Posterior cingulate gyrus (tissue), 11 donors: ENCODE data around the gene ADI1.
A peak's percentile ranks its signal among the peaks of the same experiment; 100 is the strongest.
"Not testable (repeated sequence)": the region's sequence is repeated elsewhere in the genome, so short reads cannot be mapped to it uniquely, and the experiment has no call there.

ENCODE experiments used
- DNase-seq, 10 donors: peaks; one replicate each; pipeline versions ENCODE4 v3.0.0 to v3.0.0-alpha.2; 2020 to 2021; ENCODE audit warnings: mixed read lengths in 3 of 10
- intact Hi-C: fragments of 100-400 bp; cut with DNase I; formaldehyde crosslinking; loops from one replicate; pipeline ENCODE4 v1.15.1; 2023

Gene ADI1

GRCh38 chr2:3498783-3499394 lies 20.4 kb downstream of the ADI1 start:
- no peak for DNase-seq
- intact Hi-C loops, result no loop called here

- DNase-seq, result peak in 1 of 10 donors; percentile 64
- intact Hi-C loops, result not testable (repeated sequence)
These were observed 22.6 kb downstream of the ADI1 start for GRCh38 chr2:3496708-3497080.

- peak in 1 of 10 donors; percentile 41 for DNase-seq
- intact Hi-C loops, result no loop called here
These were observed 24.2 kb downstream of the ADI1 start for GRCh38 chr2:3494984-3495666.

GRCh38 chr2:3493615-3494007 lies 25.7 kb downstream of the ADI1 start:
- intact Hi-C loops, result no loop called here
- DNase-seq, result peak in 3 of 10 donors; percentile 42 to 93 (median 83)

- intact Hi-C loops, result no loop called here
- peak in 1 of 10 donors; percentile 74 for DNase-seq
These were observed 26.2 kb downstream of the ADI1 start for GRCh38 chr2:3492951-3493614.

- intact Hi-C loops, result not testable (repeated sequence)
- DNase-seq, result peak in 1 of 10 donors; percentile 15
These were observed 26.9 kb downstream of the ADI1 start for GRCh38 chr2:3492475-3492787.

GRCh38 chr2:3491716-3492474 lies 27.4 kb downstream of the ADI1 start:
- intact Hi-C loops, result no loop called here
- peak in 1 of 10 donors; percentile 62 for DNase-seq

GRCh38 chr2:3491306-3491705 lies 28.0 kb downstream of the ADI1 start:
- peak in 1 of 10 donors; percentile 43 for DNase-seq
- intact Hi-C loops, result no loop called here

GRCh38 chr2:3490191-3491170 lies 28.9 kb downstream of the ADI1 start:
- intact Hi-C loops, result no loop called here
- DNase-seq, result peak in 1 of 10 donors; percentile 76

GRCh38 chr2:3489764-3490115 lies 29.6 kb downstream of the ADI1 start:
- DNase-seq, result peak in 1 of 10 donors; percentile 75
- intact Hi-C loops, result no loop called here

- intact Hi-C loops, result no loop called here
- peak in 1 of 10 donors; percentile 86 for DNase-seq
These were observed 30.2 kb downstream of the ADI1 start for GRCh38 chr2:3488855-3489763.

GRCh38 chr2:3488061-3488531 lies 31.2 kb downstream of the ADI1 start:
- DNase-seq, result peak in 1 of 10 donors; percentile 78
- intact Hi-C loops, result no loop called here

GRCh38 chr2:3487432-3487831 lies 31.9 kb downstream of the ADI1 start:
- intact Hi-C loops, result no loop called here
- peak in 3 of 10 donors; percentile 51 to 84 (median 66) for DNase-seq

GRCh38 chr2:3487028-3487425 lies 32.3 kb downstream of the ADI1 start:
- intact Hi-C loops, result no loop called here
- DNase-seq, result peak in 1 of 10 donors; percentile 45

- intact Hi-C loops, result no loop called here
These were observed 33.0 kb downstream of the ADI1 start for GRCh38 chr2:3486047-3487027.

GRCh38 chr2:3485166-3485565 lies 34.2 kb downstream of the ADI1 start:
- peak in 3 of 10 donors; percentile 3 to 50 (median 35) for DNase-seq
- intact Hi-C loops, result no loop called here

More at GRCh38 chr2:3486047-3487027, 33.0 kb downstream of the ADI1 start:
- DNase-seq, result peak in 3 of 10 donors; percentile 2 to 79 (median 50)
